GM10248 (cell line): Measurements from ENCODE around the gene PER1.

ENCODE experiments used
- CTCF ChIA-PET: fragments of 300-600 bp; sonication (Branson Sonifier 250); formaldehyde crosslinking; extraction: SDS; loops from one replicate; lab custom pipeline; 2021; ENCODE audit warnings: antibody characterized with exemption; lab: Yijun Ruan, JAX
- POLR2A ChIA-PET: fragments of 350-650 bp; sonication (Branson Sonifier 250); formaldehyde crosslinking; extraction: SDS; loops from one replicate; lab custom pipeline; 2020; ENCODE audit warnings: antibody characterized with exemption; lab: Yijun Ruan, JAX
- DNase-seq: peaks from one replicate; pipeline ENCODE4 v3.0.0; 2012; ENCODE audit errors: extremely low spot score
- TF ChIP-seq, protein P1 (sequence below): IDR thresholded peaks from 2 replicates; pipeline ENCODE4 v1.5.1; 2012; ENCODE audit warnings: mild to moderate bottlenecking, low read depth; ENCODE audit errors: extremely low read depth, missing control alignments, control extremely low read depth

Gene PER1

DNA sequence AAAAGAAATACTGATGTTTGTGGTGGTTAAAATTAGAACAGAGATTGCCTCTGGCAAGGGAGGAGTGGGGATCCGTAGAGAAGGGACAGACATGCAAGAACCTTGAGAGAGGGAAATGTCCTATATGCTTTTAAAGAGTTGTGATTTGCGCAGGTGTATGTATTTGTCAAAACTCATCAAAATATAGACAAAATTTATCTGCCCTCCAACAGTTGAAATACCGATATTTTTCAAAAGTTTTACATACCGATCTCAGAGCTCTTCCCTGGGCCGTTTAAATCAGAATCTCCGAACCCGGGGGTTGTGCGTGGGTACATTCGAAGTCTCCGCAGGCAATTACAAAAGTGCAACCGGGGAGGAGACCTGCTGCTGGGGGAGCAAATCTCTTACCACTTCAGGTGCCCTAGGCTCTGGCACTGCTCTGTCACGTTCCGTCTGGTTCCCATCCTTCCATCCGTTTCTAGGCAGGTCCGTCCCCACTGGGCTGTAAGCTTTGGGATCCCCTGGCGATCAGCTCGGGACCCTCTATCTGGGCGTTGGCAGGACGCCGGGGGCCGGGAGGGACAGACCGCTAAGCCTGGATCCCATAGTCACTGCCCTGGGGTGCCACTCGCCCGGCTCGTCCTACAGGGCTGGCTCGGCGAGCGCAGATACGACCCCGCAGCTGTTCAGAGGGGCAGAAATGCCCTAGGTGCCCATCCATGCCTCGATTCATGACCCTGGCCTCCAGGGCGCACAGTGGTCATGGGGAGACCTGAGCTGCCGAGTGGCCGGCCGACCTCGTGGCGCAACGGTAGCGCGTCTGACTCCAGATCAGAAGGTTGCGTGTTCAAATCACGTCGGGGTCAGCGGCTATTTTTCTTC, 33.6 kb upstream of the PER1 start:
- TF ChIP-seq, protein P1, sequence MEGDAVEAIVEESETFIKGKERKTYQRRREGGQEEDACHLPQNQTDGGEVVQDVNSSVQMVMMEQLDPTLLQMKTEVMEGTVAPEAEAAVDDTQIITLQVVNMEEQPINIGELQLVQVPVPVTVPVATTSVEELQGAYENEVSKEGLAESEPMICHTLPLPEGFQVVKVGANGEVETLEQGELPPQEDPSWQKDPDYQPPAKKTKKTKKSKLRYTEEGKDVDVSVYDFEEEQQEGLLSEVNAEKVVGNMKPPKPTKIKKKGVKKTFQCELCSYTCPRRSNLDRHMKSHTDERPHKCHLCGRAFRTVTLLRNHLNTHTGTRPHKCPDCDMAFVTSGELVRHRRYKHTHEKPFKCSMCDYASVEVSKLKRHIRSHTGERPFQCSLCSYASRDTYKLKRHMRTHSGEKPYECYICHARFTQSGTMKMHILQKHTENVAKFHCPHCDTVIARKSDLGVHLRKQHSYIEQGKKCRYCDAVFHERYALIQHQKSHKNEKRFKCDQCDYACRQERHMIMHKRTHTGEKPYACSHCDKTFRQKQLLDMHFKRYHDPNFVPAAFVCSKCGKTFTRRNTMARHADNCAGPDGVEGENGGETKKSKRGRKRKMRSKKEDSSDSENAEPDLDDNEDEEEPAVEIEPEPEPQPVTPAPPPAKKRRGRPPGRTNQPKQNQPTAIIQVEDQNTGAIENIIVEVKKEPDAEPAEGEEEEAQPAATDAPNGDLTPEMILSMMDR = no peak
- peak; percentile 76 for DNase-seq
- CTCF ChIA-PET = interaction anchor here (1.0 to 2.7 kb wide), 8 partner anchors 10 to 93 kb away, joined by 3 to 11 read pairs (median 4); partner anchors contain the start of gene TMEM107
- POLR2A ChIA-PET = interaction anchor here (6.1 kb wide), 1 partner anchor 13 kb away, joined by 89 read pairs; no protein-coding TSS in a partner anchor

DNA sequence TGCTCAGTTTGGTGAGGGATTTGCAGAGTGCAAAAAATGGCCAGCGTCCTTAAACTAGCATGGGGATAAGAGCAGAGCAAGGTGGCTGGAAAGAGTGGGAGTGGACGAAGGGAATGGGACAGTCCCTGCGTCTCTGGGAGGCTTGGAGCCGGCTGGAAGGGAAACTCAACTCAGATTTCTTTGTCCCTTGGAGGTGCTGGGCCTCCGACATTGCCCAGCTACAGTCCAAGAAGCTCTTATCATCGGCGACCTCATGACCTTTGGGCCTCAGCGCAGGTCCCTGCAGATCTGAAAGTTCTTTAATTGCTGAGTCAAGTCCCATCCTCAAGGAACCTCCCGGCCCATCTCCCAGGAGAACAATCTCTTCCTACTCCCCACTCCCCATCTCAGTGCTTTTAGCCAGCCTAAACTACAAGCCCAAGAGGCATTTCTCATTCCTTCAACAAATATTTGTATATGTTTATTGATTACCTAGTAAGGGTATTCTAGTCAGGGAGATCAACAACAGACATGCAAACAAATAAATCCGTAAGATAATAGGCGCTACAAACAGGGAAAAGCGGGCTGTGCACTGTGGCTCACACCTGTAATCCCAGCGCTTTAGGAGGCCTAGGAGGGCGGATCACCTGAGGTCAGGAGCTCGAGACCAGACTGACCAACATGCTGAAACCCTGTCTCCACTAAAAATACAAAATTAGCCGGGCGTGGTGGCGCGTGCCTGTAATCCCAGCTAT, 25.0 kb upstream of the PER1 start:
- ChIA-PET CTCF (interaction anchor here (1.5 to 3.6 kb wide), 5 partner anchors 9 to 40 kb away, joined by 4 to 11 read pairs (median 7); no protein-coding TSS in a partner anchor), POLR2A (interaction anchor here (0.6 to 0.9 kb wide), 2 partner anchors 20 kb away, joined by 3 to 7 read pairs; no protein-coding TSS in a partner anchor)
- DNase-seq = no peak
- TF ChIP-seq, protein P1 = no peak

DNA sequence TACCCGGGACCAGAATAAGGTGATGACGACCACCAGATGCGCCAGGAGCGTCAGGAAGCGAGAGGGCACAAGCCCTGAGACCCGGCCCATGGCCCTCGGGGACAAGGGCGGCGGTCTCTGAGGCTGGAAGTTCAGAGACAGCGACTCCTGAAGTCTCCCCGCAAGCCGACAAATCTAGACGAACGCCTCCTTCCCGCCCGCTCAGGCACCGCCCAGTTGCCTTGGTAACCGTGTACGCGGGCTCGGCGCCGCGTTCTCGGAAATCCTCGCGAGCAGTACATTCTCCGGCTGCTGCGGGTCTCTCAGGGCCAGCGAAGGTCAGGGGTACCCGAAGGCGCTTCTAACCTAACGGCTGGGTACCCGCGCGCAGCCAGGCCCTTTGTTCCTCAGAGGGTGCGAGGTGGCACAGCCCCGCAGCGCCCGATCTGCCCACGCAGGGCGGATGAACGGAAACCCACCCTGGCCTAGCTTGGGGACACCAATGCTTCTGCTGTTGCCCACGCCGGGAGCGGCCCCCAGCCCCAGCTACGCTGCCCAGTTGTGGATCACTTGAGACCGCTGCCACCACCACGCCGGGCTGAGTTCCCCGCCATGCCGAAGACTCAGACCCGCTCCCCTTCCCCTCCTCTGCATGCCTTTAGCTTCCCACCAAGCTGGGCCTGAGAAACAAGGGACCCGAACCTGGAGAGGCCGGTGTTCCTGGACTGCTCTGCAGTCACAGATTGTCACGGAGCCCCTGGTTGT, 24.2 kb upstream of the PER1 start, which contains the start of gene TMEM107:
Gene TMEM107 (minus strand): TSS at position 184 of the 744 bp plus-strand sequence. CDS start 94 bp downstream, at position 90.
- TF ChIP-seq, protein P1 = peak; percentile 19
- POLR2A ChIA-PET = interaction anchor here (0.9 kb wide), 1 partner anchor 20 kb away, joined by 3 read pairs; no protein-coding TSS in a partner anchor
- peak; percentile 90 for DNase-seq
- CTCF ChIA-PET = interaction anchor here (1.5 to 3.6 kb wide), 5 partner anchors 10 to 39 kb away, joined by 4 to 11 read pairs (median 7); no protein-coding TSS in a partner anchor

DNA sequence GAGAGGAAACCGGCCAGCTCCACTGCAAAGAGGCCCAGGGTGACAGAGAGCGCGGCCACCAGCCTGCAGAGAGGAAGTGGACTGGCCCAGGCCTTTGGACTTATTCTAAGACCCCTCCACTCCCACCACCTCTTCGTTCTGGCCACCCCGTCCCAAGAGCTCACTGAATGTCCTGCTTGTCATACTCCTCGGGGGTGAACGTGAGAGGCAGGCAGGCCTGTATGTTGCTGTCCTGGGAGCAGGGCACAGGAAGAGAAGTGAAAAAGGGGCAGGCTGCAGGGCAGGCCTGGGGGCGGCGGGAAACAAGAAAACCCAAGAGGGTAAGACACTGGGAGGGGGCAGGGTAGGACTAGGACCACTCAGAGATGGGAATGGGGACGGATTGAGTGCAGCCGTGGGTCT, 23.6 kb upstream of the PER1 start:
- DNase-seq = no peak
- ChIA-PET POLR2A (no interaction called here), CTCF (interaction anchor here (0.9 to 3.6 kb wide), 6 partner anchors 10 to 43 kb away, joined by 3 to 11 read pairs (median 6); no protein-coding TSS in a partner anchor)
- TF ChIP-seq, protein P1 = no peak

DNA sequence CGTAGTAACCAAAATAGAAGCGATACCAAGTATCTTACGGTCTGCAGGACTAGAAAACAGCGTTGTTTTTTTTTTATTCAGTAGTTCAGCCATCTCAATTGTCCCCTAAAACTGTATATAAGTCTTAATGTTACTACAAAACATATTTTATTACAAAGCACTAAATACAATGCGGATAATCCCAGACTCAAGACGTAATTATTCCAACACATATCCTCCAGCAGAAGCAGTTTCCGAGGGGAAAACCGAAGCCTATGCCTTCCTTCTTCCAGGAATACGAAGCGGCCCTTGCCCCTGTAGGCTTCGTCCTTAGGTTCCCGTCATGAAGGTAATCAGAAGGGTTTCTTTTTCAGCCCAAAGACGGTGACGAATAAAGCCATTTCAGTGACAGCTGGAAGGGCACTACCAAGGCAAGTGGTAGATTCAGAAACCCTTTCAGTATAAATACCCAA, 21.7 kb upstream of the PER1 start:
- TF ChIP-seq, protein P1 = no peak
- ChIA-PET CTCF (interaction anchor here (0.9 to 3.6 kb wide), 5 partner anchors 11 to 55 kb away, joined by 3 to 8 read pairs (median 3); no protein-coding TSS in a partner anchor), POLR2A (interaction anchor here (0.5 to 3.1 kb wide), 22 partner anchors 10 to 590 kb away, joined by 3 to 89 read pairs (median 10); partner anchors contain the start of genes AURKB, BORCS6, CTC1 and MPDU1)
- DNase-seq = no peak
